PC-3 (cell line): ENCODE data around the gene SEMA3B. TPM values are rescaled to one million over a fixed set of nuclear protein-coding genes. Genes with fewer than 3 reads are reported as not detected.

Source experiments
- ATAC-seq: fragments of 200-7000 bp; cut with Tn5 transposase; 2 replicates; pipeline ENCODE4 v1.9.1; 2020; ENCODE audit warnings: mild to moderate bottlenecking, moderate library complexity
- BruUV-seq: library from RNA; stranded (reverse); fragments of 400-500 nt; replicated peaks from 2 replicates; lab custom pipeline; 2021; lab: Mats Ljungman, UMichigan
- CTCF ChIA-PET: fragments of 300-600 bp; sonication (Branson Sonifier 250); formaldehyde crosslinking; loops from one replicate; lab custom pipeline; 2022; ENCODE audit warnings: antibody characterized with exemption; lab: Charles Lee
- POLR2A ChIA-PET: fragments of 300-600 bp; sonication (Branson Sonifier 250); formaldehyde crosslinking; loops from one replicate; lab custom pipeline; 2022; ENCODE audit warnings: antibody characterized with exemption; ENCODE audit not compliant: unreplicated experiment; lab: Charles Lee
- DNase-seq: peaks from one replicate; pipeline ENCODE4 v3.0.0-alpha.2; 2015
- H2AFZ ChIP-seq: fragments of 300-600 bp; sonication (generic); 2 replicates; pipeline ENCODE4 v1.6.0; 2016; ENCODE audit warnings: antibody characterized with exemption, low read length
- H3F3A ChIP-seq: fragments of 300-600 bp; sonication (generic); one replicate; pipeline ENCODE4 v1.6.0; 2017; ENCODE audit warnings: antibody characterized with exemption, low read length, control low read depth, mild to moderate bottlenecking; ENCODE audit not compliant: unreplicated experiment
- H3K27ac ChIP-seq: fragments of 300-600 bp; sonication (generic); 2 replicates; pipeline ENCODE4 v1.5.1; 2016; ENCODE audit warnings: mild to moderate bottlenecking, low read length
- H3K27me3 ChIP-seq: fragments of 300-600 bp; sonication (generic); 2 replicates; pipeline ENCODE4 v1.6.1; 2016; ENCODE audit warnings: low read length, mixed read lengths
- H3K36me3 ChIP-seq: fragments of 300-600 bp; sonication (generic); 2 replicates; pipeline ENCODE4 v1.6.1; 2016; ENCODE audit warnings: low read depth, mixed run types, low read length, mixed read lengths
- H3K4me1 ChIP-seq: fragments of 300-600 bp; sonication (generic); 2 replicates; pipeline ENCODE4 v1.5.1; 2016; ENCODE audit warnings: low read length; ENCODE audit not compliant: insufficient read depth
- H3K4me2 ChIP-seq: fragments of 300-600 bp; sonication (generic); 2 replicates; pipeline ENCODE4 v1.6.0; 2016; ENCODE audit warnings: low read length
- H3K4me3 ChIP-seq: fragments of 300-600 bp; sonication (generic); 2 replicates; pipeline ENCODE4 v1.5.1; 2016; ENCODE audit warnings: mild to moderate bottlenecking, low read length, mixed read lengths
- H3K79me2 ChIP-seq: fragments of 300-600 bp; sonication (generic); 2 replicates; pipeline ENCODE4 v1.6.1; 2017; ENCODE audit warnings: low read length, mixed read lengths
- H3K9ac ChIP-seq: fragments of 300-600 bp; sonication (generic); 2 replicates; pipeline ENCODE4 v1.6.0; 2016; ENCODE audit warnings: mild to moderate bottlenecking, low read length
- H3K9me2 ChIP-seq: fragments of 300-600 bp; sonication (generic); replicated peaks from 2 replicates; pipeline ENCODE4 v1.6.1; 2016; ENCODE audit warnings: mixed run types, low read length, mixed read lengths
- H3K9me3 ChIP-seq: fragments of 300-600 bp; sonication (generic); 2 replicates; pipeline ENCODE4 v1.6.1; 2016; ENCODE audit warnings: low read length, mixed read lengths
- H4K20me1 ChIP-seq: fragments of 300-600 bp; sonication (generic); 2 replicates; pipeline ENCODE4 v1.6.1; 2016; ENCODE audit warnings: low read length, mixed read lengths
- CTCF ChIP-seq: fragments of 300-600 bp; sonication (generic); conservative IDR thresholded peaks from 2 replicates; pipeline ENCODE4 v1.5.1; 2017; ENCODE audit warnings: antibody characterized with exemption, low read depth, mild to moderate bottlenecking, low read length
- EZH2 ChIP-seq: fragments of 300-600 bp; sonication (generic); IDR thresholded peaks from one replicate; pipeline ENCODE4 v1.6.1; 2017; ENCODE audit warnings: antibody characterized with exemption, mild to moderate bottlenecking, low read length; ENCODE audit not compliant: unreplicated experiment
- EZH2phosphoT487 ChIP-seq: fragments of 300-600 bp; sonication (generic); IDR thresholded peaks from 2 replicates; pipeline ENCODE4 v1.6.1; 2018; ENCODE audit warnings: mild to moderate bottlenecking, antibody characterized with exemption, low read length, borderline replicate concordance
- intact Hi-C: fragments of 100-400 bp; cut with micrococcal nuclease; formaldehyde crosslinking; loops from 2 replicates; pipeline ENCODE4 v1.9.0; 2023
- total RNA-seq: library from RNA; depleted of rRNA; stranded (reverse); fragments of >200 nt; gene quantifications from 2 replicates; pipeline ENCODE4 v1.2.3, GENCODE V29; 2014

The SEMA3B gene
- total RNA-seq, 1 experiment from 2014 or later: 40.1 TPM

GRCh38 chr3:50248387-50248786 lies 20.6 kb upstream of the SEMA3B start:
- Histone ChIP-seq H2AFZ (no peak overlapping the region), H3K4me2 (peak overlapping the region; percentile 40), H3K79me2 (peaks cover 88% of the 10 kb centered on the region), H3K9ac (peak overlapping the region; percentile 36), H4K20me1 (0 out of 2 replicates have a peak, but pooled peaks cover 7% of the 10 kb centered on the region), H3K4me1 (peaks cover 59% of the 10 kb centered on the region), H3K4me3 (no peak overlapping the region), H3K27me3 (no peaks in the 10 kb centered on the region), H3F3A (peaks cover 5% of the 10 kb centered on the region), H3K27ac (peak overlapping the region; percentile 78), H3K9me2 (no peaks in the 10 kb centered on the region), H3K36me3 (peaks cover 7% of the 10 kb centered on the region; the same call in 1 of the 2 replicates), H3K9me3 (no peaks in the 10 kb centered on the region)
- no TSS peak for BruUV-seq
- ChIA-PET CTCF (interaction anchor here (1.0 kb wide), 1 partner anchor 53 kb away, joined by 4 read pairs; no protein-coding TSS in a partner anchor), POLR2A (interaction anchor here (0.6 kb wide), 1 partner anchor 29 kb away, joined by 3 read pairs; no protein-coding TSS in a partner anchor)
- intact Hi-C loops: no loop called here
- TF ChIP-seq EZH2phosphoT487 (no peak), CTCF (no peak), EZH2 (no peak)
- ATAC-seq: peak; percentile 53
- peak; percentile 81 for DNase-seq

GRCh38 chr3:50249457-50249856 lies 19.5 kb upstream of the SEMA3B start:
- H3K9me2 ChIP-seq: no peaks in the 10 kb centered on the region
- no peak for DNase-seq
- H3K4me1 ChIP-seq: peaks cover 59% of the 10 kb centered on the region
- H3K27me3 ChIP-seq: no peaks in the 10 kb centered on the region
- H3K36me3 ChIP-seq: peaks cover 4% of the 10 kb centered on the region; the same call in 1 of the 2 replicates
- intact Hi-C loops: no loop called here
- no peak overlapping the region for H3K4me2 ChIP-seq
- no peak overlapping the region for H2AFZ ChIP-seq
- CTCF ChIA-PET: no interaction called here
- no peak overlapping the region for H3K9ac ChIP-seq
- peaks cover 80% of the 10 kb centered on the region for H3K79me2 ChIP-seq
- peak overlapping the region; percentile 78; the same call in 1 of the 2 replicates for H3K27ac ChIP-seq
- no peak for TF ChIP-seq CTCF
- no peak for TF ChIP-seq EZH2
- no peak for TF ChIP-seq EZH2phosphoT487
- ATAC-seq: no peak
- H4K20me1 ChIP-seq: 0 out of 2 replicates have a peak, but pooled peaks cover 7% of the 10 kb centered on the region
- no peaks in the 10 kb centered on the region for H3K9me3 ChIP-seq
- peaks cover 5% of the 10 kb centered on the region for H3F3A ChIP-seq
- BruUV-seq: no TSS peak
- H3K4me3 ChIP-seq: no peak overlapping the region
- POLR2A ChIA-PET: no interaction called here

DNA sequence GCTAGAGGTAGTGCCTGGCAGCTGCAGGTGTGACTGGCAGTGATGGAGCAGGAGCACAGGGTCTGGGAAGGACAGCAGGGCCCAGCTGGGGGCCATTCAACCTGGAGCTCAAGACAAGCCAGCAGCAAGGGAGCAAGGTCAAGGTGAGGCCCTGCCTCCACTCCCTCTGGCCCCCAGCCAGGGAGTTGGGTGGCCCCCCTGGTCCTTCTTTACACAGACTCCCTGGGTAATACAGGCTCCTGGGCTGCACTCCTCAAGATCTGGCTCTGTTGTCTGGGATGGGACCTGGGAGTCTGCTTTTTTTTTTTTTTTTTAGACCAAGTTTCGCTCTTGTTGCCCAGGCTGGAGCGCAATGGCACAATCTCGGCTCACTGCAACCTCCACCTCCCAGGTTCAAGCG lies 18.4 kb upstream of the SEMA3B start:
- no peaks in the 10 kb centered on the region for H3K27me3 ChIP-seq
- H3K79me2 ChIP-seq: peaks cover 71% of the 10 kb centered on the region
- POLR2A ChIA-PET: no interaction called here
- CTCF ChIA-PET: interaction anchor here (0.6 to 1.4 kb wide), 3 partner anchors 10 to 24 kb away, joined by 3 to 4 read pairs (median 4); partner anchors contain the start of gene GNAI2
- peaks cover 4% of the 10 kb centered on the region; the same call in 1 of the 2 replicates for H3K36me3 ChIP-seq
- intact Hi-C loops: no loop called here
- H2AFZ ChIP-seq: no peak overlapping the region
- H3K4me3 ChIP-seq: no peak overlapping the region
- no TSS peak for BruUV-seq
- peaks cover 5% of the 10 kb centered on the region for H3F3A ChIP-seq
- ATAC-seq (no peak), DNase-seq (no peak)
- H3K4me2 ChIP-seq: no peak overlapping the region
- no peaks in the 10 kb centered on the region for H3K9me3 ChIP-seq
- no peak for TF ChIP-seq CTCF
- TF ChIP-seq EZH2: no peak
- TF ChIP-seq EZH2phosphoT487: no peak
- H4K20me1 ChIP-seq: 0 out of 2 replicates have a peak, but pooled peaks cover 7% of the 10 kb centered on the region
- H3K27ac ChIP-seq: peak overlapping the region; percentile 58
- peaks cover 57% of the 10 kb centered on the region for H3K4me1 ChIP-seq
- no peak overlapping the region for H3K9ac ChIP-seq
- H3K9me2 ChIP-seq: no peaks in the 10 kb centered on the region
